ENCODE results near the gene CLEC20A.

GRCh38 chr1:178487070-178487615, 9.6 kb downstream of the CLEC20A start:
- no peak for TF ChIP-seq EZH2 (IDR thresholded peaks at IDR 0.05; ENCODE audit: low read length)
- TF ChIP-seq, protein P1, sequence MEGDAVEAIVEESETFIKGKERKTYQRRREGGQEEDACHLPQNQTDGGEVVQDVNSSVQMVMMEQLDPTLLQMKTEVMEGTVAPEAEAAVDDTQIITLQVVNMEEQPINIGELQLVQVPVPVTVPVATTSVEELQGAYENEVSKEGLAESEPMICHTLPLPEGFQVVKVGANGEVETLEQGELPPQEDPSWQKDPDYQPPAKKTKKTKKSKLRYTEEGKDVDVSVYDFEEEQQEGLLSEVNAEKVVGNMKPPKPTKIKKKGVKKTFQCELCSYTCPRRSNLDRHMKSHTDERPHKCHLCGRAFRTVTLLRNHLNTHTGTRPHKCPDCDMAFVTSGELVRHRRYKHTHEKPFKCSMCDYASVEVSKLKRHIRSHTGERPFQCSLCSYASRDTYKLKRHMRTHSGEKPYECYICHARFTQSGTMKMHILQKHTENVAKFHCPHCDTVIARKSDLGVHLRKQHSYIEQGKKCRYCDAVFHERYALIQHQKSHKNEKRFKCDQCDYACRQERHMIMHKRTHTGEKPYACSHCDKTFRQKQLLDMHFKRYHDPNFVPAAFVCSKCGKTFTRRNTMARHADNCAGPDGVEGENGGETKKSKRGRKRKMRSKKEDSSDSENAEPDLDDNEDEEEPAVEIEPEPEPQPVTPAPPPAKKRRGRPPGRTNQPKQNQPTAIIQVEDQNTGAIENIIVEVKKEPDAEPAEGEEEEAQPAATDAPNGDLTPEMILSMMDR (optimal IDR thresholded peaks at IDR 0.05 in 1 of 3, IDR thresholded peaks at IDR 0.05 in 1 of 3, conservative IDR thresholded peaks at IDR 0.05 in 1 of 3; ENCODE audit: extremely low read depth in 1 of 3, insufficient read depth in 2 of 3, low read length in 3 of 3) = no peak

Measured in keratinocyte (primary cell).